Cardiac fibroblast (primary cell): Measurements from ENCODE around the gene MRTFA.
"Not testable (repeated sequence)": the region's sequence is repeated elsewhere in the genome, so short reads cannot be mapped to it uniquely, and the experiment has no call there.

Experiments
- DNase-seq, 2 donors: peaks; one replicate each; pipeline versions ENCODE4 v3.0.0 to v3.0.0-alpha.2; 2010; ENCODE audit warnings: low read depth in 2 of 2
- H3K4me3 ChIP-seq, 2 donors: replicated peaks in 1 of 2; 1 replicate in 1 of 2; 2 replicates in 1 of 2; pipeline ENCODE4 v1.5.1; 2011; ENCODE audit warnings: low read depth in 2 of 2, low read length in 2 of 2, mild to moderate bottlenecking in 2 of 2, moderate library complexity in 1 of 2
- TF ChIP-seq, protein P1 (sequence below): IDR thresholded peaks from one replicate; pipeline ENCODE4 v1.5.1; 2011; ENCODE audit warnings: low read depth, mild to moderate bottlenecking, low read length, inconsistent platforms

The MRTFA gene

GRCh38 chr22:40385036-40385782 is 251.3 kb downstream of the MRTFA start:
- no peak overlapping the region for H3K4me3 ChIP-seq
- peak in 1 of 2 donors; percentile 22 for DNase-seq

GRCh38 chr22:40383905-40384304 is 252.6 kb downstream of the MRTFA start:
- peak; percentile 88 to 91 for DNase-seq
- TF ChIP-seq, protein P1, sequence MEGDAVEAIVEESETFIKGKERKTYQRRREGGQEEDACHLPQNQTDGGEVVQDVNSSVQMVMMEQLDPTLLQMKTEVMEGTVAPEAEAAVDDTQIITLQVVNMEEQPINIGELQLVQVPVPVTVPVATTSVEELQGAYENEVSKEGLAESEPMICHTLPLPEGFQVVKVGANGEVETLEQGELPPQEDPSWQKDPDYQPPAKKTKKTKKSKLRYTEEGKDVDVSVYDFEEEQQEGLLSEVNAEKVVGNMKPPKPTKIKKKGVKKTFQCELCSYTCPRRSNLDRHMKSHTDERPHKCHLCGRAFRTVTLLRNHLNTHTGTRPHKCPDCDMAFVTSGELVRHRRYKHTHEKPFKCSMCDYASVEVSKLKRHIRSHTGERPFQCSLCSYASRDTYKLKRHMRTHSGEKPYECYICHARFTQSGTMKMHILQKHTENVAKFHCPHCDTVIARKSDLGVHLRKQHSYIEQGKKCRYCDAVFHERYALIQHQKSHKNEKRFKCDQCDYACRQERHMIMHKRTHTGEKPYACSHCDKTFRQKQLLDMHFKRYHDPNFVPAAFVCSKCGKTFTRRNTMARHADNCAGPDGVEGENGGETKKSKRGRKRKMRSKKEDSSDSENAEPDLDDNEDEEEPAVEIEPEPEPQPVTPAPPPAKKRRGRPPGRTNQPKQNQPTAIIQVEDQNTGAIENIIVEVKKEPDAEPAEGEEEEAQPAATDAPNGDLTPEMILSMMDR, result no peak
- no peak overlapping the region for H3K4me3 ChIP-seq

More at GRCh38 chr22:40385036-40385782, 251.3 kb downstream of the MRTFA start:
- TF ChIP-seq, protein P1, result no peak

- TF ChIP-seq, protein P1, result no peak
- DNase-seq, result no peak
- H3K4me3 ChIP-seq, result no peak overlapping the region
Observed at GRCh38 chr22:40381461-40381860, 255.1 kb downstream of the MRTFA start.

DNA sequence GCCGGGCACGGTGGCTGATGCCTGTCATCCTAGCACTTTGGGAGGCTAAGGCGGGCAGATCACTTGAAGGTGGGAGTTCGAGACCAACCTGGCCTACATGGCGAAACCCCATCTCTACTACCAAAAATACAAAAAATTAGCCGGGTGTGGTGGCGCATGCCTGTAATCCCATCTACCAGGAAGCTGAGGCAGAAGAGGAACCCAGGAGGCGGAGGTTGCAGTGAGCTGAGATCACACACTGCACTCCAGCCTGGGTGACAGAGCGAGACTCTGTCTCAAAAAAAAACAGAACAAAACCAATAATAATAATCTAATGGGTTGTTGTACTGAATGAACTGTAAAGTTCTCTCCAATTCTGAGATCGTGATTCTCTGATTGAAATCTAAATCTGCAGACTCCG is 258.1 kb downstream of the MRTFA start:
- H3K4me3 ChIP-seq, DNase-seq: not testable (repeated sequence)

DNA sequence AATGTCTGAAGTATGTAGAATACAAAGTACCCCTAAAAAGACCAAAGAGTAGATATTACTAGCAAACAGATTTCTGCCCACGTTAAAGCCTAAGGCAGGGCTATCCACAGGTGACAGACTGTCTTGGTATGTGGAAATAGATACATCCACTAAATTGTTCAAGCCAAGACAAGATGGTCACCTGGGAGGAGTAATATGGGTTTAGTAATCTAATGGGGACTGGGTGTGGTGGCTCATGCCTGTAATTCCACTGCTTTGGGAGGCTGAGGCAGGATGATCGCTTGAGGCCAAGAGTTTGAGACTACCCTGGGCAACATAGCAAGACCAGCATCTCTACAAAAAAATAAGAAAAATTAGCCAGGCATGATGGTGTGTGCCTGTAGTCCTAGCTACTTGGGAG is 258.6 kb downstream of the MRTFA start:
- H3K4me3 ChIP-seq, result no peak overlapping the region
- DNase-seq, result no peak
- TF ChIP-seq, protein P1, result no peak

GRCh38 chr22:40376149-40376548 is 260.4 kb downstream of the MRTFA start:
- no peak overlapping the region for H3K4me3 ChIP-seq
- TF ChIP-seq, protein P1, result no peak
- DNase-seq, result no peak

DNA sequence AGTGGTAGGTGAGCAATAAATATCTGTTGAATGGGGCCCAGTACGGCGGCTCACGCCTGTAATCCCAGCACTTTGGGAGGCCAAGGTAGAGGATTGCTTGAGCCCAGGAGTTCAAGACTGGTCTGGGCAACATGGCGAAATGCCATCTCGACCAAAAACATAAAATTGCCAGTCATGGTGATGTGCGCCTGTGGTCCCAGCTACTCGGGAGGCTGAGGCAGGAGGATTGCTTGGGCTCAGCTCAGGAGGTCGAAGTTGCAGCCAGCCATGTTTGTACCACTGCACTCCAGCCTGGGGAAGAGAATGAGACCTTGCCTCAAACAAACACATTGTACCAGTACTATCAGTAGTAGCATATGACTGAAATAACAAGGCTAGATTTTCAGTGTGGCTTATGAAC is 262.0 kb downstream of the MRTFA start:
- no peak for DNase-seq
- no peak overlapping the region for H3K4me3 ChIP-seq
- TF ChIP-seq, protein P1, result no peak
